ENCODE measurements around the gene KCND3. TPM values are rescaled to one million over a fixed set of nuclear protein-coding genes. Genes with fewer than 3 reads are reported as not detected.

The KCND3 gene
- total and polyA plus RNA-seq, 8 donors = 0.87 to 15.8 (median 4.5) TPM

DNA sequence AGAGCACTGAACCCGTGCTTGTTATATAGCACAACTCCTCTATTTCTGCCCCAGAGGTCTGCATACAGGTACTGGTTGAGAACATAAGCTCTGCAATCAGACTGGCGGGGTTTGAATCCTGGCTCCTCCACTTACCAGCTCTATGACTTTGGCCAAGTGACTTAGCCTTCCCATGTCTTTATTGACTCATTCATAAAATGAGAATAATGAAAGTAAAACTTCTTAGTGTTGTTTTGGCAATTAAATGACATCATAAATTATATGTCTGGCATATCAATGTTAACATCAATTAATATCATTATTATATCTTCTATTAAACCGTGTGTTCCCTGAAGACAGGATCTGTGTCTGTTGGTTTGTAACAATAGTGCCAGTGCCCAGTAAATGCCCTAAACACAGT, 254.6 kb downstream of the KCND3 start:
- peaks cover 0 to under 1% (median 0%) of the 10 kb centered on the region in 3 donors for H3K27me3 ChIP-seq
- intact Hi-C loops (cut with DNase I; ENCODE audit: low total_unique reads) = no loop called here
- H3K4me3 ChIP-seq = no peak overlapping the region
- DNase-seq = no peak
- H3K9me3 ChIP-seq = no peaks in the 10 kb centered on the region
- no peaks in the 10 kb centered on the region for H3K36me3 ChIP-seq
- 78 to 93% (median 83%) methylated on average over 3 of the region's 3 CpGs for WGBS, 5 donors
- no peak for TF ChIP-seq POLR2A (IDR thresholded peaks at IDR 0.05)
- TF ChIP-seq EP300 (IDR thresholded peaks at IDR 0.05) = no peak
- TF ChIP-seq, protein P1, sequence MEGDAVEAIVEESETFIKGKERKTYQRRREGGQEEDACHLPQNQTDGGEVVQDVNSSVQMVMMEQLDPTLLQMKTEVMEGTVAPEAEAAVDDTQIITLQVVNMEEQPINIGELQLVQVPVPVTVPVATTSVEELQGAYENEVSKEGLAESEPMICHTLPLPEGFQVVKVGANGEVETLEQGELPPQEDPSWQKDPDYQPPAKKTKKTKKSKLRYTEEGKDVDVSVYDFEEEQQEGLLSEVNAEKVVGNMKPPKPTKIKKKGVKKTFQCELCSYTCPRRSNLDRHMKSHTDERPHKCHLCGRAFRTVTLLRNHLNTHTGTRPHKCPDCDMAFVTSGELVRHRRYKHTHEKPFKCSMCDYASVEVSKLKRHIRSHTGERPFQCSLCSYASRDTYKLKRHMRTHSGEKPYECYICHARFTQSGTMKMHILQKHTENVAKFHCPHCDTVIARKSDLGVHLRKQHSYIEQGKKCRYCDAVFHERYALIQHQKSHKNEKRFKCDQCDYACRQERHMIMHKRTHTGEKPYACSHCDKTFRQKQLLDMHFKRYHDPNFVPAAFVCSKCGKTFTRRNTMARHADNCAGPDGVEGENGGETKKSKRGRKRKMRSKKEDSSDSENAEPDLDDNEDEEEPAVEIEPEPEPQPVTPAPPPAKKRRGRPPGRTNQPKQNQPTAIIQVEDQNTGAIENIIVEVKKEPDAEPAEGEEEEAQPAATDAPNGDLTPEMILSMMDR (IDR thresholded peaks at IDR 0.05) = no peak
- no peak for TF ChIP-seq POLR2AphosphoS5 (IDR thresholded peaks at IDR 0.05)
- H3K27ac ChIP-seq = peak overlapping the region in 4 of 5 donors; percentile 72 to 81 (median 77)
- H3K4me1 ChIP-seq = peaks cover 45 to 91% (median 66%) of the 10 kb centered on the region in 4 donors

DNA sequence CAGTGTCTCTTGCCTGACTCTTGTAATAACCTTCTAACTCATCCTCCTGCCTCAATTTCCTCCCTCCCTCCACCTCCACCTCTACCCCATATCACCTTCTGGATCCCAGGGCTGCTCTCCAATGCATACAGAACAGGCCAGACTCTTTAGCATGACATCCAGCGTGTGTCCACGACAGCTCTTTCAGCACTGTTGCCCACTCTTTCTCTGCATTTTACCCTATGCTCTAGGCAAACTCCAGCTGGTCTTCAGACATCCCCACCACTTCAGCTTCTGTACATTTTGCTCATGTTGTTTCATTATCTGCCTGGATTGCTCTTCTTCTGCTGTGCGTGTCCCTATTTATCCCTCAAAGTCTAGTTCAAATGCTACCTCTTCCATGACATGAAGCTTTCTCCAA, 255.0 kb downstream of the KCND3 start:
- intact Hi-C loops (cut with DNase I; ENCODE audit: low total_unique reads) = no loop called here
- H3K4me3 ChIP-seq = no peak overlapping the region
- no peaks in the 10 kb centered on the region for H3K36me3 ChIP-seq
- no peaks in the 10 kb centered on the region for H3K9me3 ChIP-seq
- 82 to 98% (median 96%) methylated on average over 3 of the region's 3 CpGs for WGBS, 5 donors
- H3K27me3 ChIP-seq = no peaks in the 10 kb centered on the region
- TF ChIP-seq, protein P1 (IDR thresholded peaks at IDR 0.05) = no peak
- TF ChIP-seq EP300 (IDR thresholded peaks at IDR 0.05) (no peak), POLR2A (IDR thresholded peaks at IDR 0.05) (no peak), POLR2AphosphoS5 (IDR thresholded peaks at IDR 0.05) (no peak)
- peaks cover 44 to 91% (median 66%) of the 10 kb centered on the region in 4 donors for H3K4me1 ChIP-seq
- DNase-seq = no peak
- H3K27ac ChIP-seq = peak overlapping the region in 4 of 5 donors; percentile 72 to 81 (median 77)

DNA sequence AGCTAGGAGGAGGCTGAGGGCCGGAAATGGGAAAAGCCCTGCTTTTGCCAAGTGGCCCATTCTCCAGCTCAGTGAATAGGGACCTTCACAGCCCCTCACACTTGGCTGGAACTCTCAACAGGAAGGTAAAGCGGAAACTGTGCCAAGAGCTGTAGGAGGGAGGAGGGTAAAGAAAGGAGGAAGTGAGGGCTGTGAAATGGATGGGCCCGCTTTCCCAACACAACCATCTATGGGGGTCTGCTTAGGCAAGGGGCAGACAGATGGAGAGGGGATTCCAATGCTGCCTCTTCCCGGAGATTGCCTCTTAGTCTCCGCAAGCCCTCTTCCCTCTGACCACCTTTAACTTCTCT, 255.5 kb downstream of the KCND3 start:
- H3K27ac ChIP-seq = peak overlapping the region in 4 of 5 donors; percentile 72 to 81 (median 77)
- H3K4me3 ChIP-seq = no peak overlapping the region
- no peaks in the 10 kb centered on the region for H3K9me3 ChIP-seq
- H3K27me3 ChIP-seq = no peaks in the 10 kb centered on the region
- peaks cover 44 to 95% (median 70%) of the 10 kb centered on the region in 4 donors for H3K4me1 ChIP-seq
- no peaks in the 10 kb centered on the region for H3K36me3 ChIP-seq
- 74 to 87% (median 76%) methylated on average over 5 of the region's 5 CpGs for WGBS, 5 donors
- intact Hi-C loops (cut with DNase I; ENCODE audit: low total_unique reads) = no loop called here
- no peak for DNase-seq
- TF ChIP-seq POLR2AphosphoS5 (IDR thresholded peaks at IDR 0.05) = no peak
- TF ChIP-seq POLR2A (IDR thresholded peaks at IDR 0.05) = no peak

DNA sequence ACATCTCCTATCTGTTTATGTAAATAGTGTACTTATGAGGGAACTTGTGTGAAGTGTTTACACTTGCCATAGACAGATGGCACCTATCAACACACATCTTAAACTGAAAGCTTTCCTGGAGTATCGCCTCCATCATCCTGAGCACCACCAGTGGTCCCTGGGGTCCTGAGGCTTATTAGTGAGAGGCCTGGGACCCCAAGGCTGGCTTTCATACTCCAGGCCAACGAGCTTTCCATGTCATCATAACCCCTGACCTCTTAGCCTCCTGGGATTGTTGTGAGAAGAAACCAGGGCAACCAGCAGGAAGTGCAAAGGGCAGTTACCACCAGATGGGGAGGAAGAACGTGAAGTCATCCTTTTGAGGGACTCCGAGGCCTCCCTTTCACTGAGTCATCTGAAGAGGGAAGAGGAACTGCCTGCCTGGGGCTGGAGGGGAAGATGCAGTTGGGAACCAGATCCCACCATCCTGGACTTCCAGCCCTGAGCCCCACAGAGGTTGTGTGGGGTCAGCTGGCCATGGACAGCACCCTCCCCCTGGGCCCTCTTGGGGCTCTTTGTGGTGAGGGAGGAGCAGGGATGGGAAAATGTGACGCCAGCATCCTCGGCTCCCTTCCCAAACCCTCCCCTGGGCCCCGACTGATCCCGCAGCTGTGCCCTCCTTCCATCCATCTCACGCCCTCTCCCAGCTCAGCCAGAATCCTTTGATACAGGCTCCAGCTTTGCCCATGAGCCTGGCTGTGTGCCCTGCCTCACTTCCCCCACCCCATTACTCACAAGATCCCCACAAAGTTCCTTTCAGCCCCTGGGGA, 256.1 kb downstream of the KCND3 start:
- intact Hi-C loops (cut with DNase I; ENCODE audit: low total_unique reads) = no loop called here
- peaks cover 39 to 93% (median 69%) of the 10 kb centered on the region in 4 donors for H3K4me1 ChIP-seq
- no peaks in the 10 kb centered on the region for H3K9me3 ChIP-seq
- peak overlapping the region; percentile 25 to 81 (median 73) for H3K27ac ChIP-seq
- no peak for TF ChIP-seq POLR2AphosphoS5 (IDR thresholded peaks at IDR 0.05)
- TF ChIP-seq EP300 (IDR thresholded peaks at IDR 0.05) = no peak
- no peak for TF ChIP-seq POLR2A (IDR thresholded peaks at IDR 0.05)
- TF ChIP-seq, protein P1 (IDR thresholded peaks at IDR 0.05) = no peak
- H3K27me3 ChIP-seq = no peaks in the 10 kb centered on the region
- no peak overlapping the region for H3K4me3 ChIP-seq
- peak in 1 of 2 donors; percentile 74 for DNase-seq
- H3K36me3 ChIP-seq = no peaks in the 10 kb centered on the region
- 49 to 63% (median 52%) methylated on average over 9 of the region's 9 CpGs for WGBS, 5 donors

DNA sequence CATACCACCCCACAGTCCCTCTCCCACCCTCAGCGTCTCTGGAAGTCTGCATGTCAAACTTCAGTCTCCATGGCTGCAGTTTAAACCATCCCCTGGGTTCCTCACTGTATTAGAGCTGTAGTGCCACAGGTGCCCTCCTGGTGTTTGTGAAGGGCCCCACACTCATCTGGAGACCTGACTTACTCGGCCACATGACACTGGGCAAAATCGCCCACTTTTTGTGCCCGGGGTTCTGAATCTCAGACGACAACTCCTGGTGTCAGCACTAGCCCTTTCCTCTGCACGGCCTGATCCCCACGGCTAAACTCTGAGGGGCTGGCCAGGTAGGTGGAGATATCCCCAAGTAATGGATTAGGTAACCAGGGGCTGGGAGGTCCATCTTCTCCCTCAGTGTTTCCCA, 256.8 kb downstream of the KCND3 start:
- no peak overlapping the region for H3K4me3 ChIP-seq
- no peaks in the 10 kb centered on the region for H3K9me3 ChIP-seq
- 85 to 96% (median 91%) methylated on average over 7 of the region's 7 CpGs for WGBS, 5 donors
- H3K4me1 ChIP-seq = peaks cover 32 to 87% (median 62%) of the 10 kb centered on the region in 4 donors
- intact Hi-C loops (cut with DNase I; ENCODE audit: low total_unique reads) = no loop called here
- no peak for DNase-seq
- peaks cover 0 to under 1% (median 0%) of the 10 kb centered on the region in 4 donors for H3K36me3 ChIP-seq
- peak overlapping the region in 4 of 5 donors; percentile 72 to 81 (median 77) for H3K27ac ChIP-seq
- TF ChIP-seq, protein P1 (IDR thresholded peaks at IDR 0.05) = no peak
- TF ChIP-seq EP300 (IDR thresholded peaks at IDR 0.05) (no peak), POLR2A (IDR thresholded peaks at IDR 0.05) (no peak), POLR2AphosphoS5 (IDR thresholded peaks at IDR 0.05) (no peak)
- no peaks in the 10 kb centered on the region for H3K27me3 ChIP-seq
